Measurements from ENCODE around the gene RPTOR.

Gene RPTOR

GRCh38 chr17:80886641-80887573, 342.3 kb downstream of the RPTOR start:
- peak; percentile 21 for DNase-seq

DNA sequence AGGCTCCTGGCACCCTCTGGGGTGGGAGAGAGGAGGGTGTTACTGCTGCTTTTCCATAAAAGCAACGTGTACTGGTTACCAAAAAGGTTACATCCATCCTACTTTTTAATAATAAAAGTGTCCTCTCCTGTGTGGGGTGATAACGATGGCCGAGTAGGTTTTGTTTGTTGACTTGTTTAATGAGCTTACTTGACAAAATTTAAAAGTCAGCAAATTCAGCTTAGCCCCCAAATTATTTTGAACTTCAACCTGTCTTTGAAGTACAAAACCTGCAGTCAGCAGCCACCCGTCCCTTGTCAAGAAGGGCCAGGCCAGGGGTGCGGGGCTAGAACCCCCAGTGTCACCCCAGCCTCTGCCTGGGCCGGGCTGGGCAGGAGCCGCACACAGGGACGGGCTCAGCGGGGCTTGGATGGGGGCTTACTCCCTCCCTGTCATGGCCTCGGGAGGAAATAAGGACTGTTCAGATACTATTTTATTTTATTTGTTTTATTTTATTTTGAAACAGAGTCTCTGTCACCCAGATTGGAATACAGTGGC, 343.1 kb downstream of the RPTOR start:
- no peak for DNase-seq

DNA sequence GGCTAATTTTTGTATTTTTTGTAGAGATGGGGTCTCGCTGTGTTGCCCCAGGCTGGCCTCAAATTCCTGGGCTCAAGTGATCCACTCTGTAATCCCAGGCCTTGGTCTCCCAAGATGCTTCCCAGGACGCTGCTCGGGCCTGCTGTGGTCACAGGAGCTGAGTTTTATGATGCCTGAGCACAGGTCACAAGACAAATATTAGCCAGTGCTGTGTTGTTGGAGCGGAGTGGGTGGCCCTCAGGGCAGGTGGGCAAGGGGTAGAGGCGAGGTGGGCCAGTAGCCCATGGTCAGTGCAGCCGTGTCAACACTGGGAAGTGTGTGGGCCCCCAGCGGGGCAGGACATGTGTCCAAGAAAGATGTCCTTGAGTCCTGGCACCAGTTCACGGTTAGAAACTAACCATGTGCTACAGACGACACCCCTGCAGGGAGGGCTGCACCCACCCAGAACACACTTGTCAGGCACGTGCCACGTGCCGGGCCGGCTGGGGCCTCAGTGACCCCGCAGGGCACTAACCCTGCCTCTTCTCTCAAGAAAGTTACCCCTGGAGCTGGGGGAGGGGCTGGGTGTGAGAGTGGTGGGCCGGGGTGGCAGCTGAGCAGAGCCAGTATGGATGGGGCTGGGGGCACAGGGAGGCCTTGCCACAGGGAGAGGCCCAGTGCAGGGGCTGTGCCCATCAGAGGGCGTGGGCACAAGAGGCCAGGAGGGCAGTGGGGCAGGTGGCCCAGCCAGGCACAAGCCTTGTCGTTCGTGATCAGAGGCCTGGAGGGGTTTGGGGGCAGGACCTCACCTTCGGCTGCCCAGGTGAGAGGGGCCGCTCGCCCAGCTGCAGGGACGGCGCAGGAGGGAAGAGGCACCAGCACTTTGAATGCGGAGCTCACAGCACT, 343.9 kb downstream of the RPTOR start:
- peak; percentile 35 for DNase-seq

- DNase-seq: peak; percentile 22
Observed at GRCh38 chr17:80889231-80890195, 344.9 kb downstream of the RPTOR start.

DNA sequence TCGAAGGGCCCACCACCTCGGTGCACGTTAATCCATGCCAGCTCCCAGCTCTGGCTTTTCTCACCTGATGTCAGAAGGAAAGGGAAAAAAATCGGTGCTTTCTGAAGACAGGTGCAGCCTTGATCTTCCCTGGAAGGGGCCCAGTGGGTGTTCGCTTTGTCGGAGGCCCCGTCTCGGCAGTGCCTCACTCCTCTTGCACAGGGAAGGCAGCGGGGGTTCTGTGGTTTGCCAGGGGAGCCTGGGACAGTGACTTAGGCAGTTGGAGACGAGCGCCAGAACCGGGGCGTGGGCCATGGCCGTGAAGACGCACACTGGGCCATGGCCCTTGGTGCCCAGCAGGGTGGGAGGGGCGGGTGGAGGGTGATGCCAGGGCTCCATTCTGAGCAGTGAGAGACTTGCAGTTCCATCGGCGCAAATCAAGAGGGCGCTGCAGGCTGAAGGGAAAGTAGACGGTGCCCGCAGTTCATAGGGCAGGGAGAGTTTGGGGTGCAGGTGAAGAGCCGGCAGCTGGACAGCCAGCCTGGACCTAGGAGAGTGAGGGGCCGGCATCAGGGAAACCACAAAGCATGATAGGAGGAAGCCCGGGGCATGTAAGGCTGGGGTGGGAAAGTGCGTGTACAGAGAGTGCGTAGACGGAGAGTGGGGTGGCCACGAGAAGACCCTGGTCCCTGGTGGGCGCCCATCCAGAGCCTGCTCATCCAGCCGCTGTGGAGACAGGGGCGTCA, 345.7 kb downstream of the RPTOR start:
- peak; percentile 16 for DNase-seq

- no peak for DNase-seq
Observed at GRCh38 chr17:80890921-80891396, 346.3 kb downstream of the RPTOR start.

GRCh38 chr17:80891397-80892018, 346.9 kb downstream of the RPTOR start:
- peak; percentile 68 for DNase-seq

- DNase-seq: peak; percentile 79
Observed at GRCh38 chr17:80892019-80892855, 347.6 kb downstream of the RPTOR start.

- DNase-seq: peak; percentile 32
Observed at GRCh38 chr17:80892900-80893603, 348.4 kb downstream of the RPTOR start.

GRCh38 chr17:80893604-80894438, 349.2 kb downstream of the RPTOR start:
- DNase-seq: peak; percentile 19

- no peak for DNase-seq
Observed at GRCh38 chr17:80894439-80894721, 349.7 kb downstream of the RPTOR start.

GRCh38 chr17:80894726-80895125, 350.1 kb downstream of the RPTOR start:
- peak; percentile 16 for DNase-seq

- DNase-seq: peak; percentile 18
Observed at GRCh38 chr17:80895366-80895765, 350.7 kb downstream of the RPTOR start.

- no peak for DNase-seq
Observed at GRCh38 chr17:80898716-80899115, 354.1 kb downstream of the RPTOR start.

DNA sequence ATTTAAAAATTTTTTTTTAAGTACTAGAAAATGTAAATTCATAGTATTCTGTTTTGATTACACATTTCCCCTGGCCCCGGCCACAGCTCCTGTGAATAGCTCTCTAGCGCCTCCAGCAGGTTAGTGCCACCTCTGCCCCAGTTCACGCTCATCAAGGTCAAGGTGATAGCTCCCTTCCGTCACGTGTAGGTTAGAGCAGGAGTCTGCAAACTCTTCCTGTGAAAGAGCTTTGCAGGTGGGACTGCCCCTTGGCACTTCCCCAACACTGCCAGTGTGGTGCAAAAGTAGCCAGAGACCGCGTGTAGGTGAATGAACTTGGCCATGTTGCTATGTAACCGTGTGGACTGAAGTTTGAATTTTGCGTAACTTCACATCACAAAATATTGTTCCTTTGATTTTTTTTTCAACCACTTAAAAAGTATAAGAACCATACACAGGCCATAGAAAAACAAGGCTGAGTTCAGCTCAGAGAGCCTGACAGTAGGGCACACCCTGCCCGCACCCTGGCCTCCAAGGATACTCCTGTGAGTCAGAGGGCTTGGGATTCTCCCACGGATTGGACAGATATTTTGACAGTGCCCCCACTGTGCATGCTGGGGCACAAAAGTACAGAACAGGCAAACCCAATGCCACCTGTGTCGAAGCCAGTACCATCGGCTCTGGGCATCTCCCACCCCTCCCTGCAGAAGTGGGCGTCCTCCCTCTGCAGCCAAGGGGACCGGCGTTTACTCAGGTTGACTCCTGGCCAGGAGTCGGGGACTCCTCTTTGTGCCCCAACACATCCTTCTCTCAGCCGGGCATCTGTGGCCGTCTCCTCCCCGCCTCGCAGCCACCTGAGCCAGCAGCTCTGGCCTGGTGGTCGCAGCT, 355.0 kb downstream of the RPTOR start:
- DNase-seq: no peak

DNA sequence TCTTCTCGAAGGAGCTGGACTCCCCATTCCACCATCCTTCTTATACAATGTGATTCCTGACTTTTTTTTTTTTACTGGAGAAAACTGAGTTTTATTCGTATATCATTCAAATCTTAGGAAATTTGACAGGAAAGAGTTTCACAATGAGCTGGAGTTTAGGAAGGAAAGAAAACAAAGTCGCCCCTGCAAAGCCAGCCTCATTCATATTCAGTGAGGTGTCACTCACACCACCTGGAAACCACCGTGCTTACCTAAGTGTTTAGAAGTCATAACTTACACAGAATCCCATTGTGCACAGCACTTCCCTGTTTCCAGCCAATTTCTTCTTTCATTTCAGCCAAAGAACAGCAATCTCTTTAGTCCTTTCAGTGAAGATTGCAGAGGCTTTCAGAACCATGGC, 356.7 kb downstream of the RPTOR start:
- DNase-seq: no peak

- no peak for DNase-seq
Observed at GRCh38 chr17:80902197-80902962, 357.7 kb downstream of the RPTOR start.
